ENCODE results near the gene GSTO1.

- TF ChIP-seq ZNF747 (tag by site-specific recombination; IDR thresholded peaks at IDR 0.05) (no peak), MZF1 (tag by site-specific recombination; IDR thresholded peaks at IDR 0.05; ENCODE audit: borderline replicate concordance) (no peak), ZSCAN4 (tag by site-specific recombination; IDR thresholded peaks at IDR 0.05) (no peak), CTCF (tag by site-specific recombination; IDR thresholded peaks at IDR 0.05) (no peak), ZNF777 (tag by site-specific recombination; IDR thresholded peaks at IDR 0.05; ENCODE audit: borderline replicate concordance) (no peak), ZBTB48 (tag by site-specific recombination; IDR thresholded peaks at IDR 0.05) (no peak), REST (tag by site-specific recombination; IDR thresholded peaks at IDR 0.05) (no peak), ZNF704 (tag by site-specific recombination; IDR thresholded peaks at IDR 0.05) (no peak), ZNF513 (tag by site-specific recombination; IDR thresholded peaks at IDR 0.05) (no peak), ZNF280D (tag by site-specific recombination; IDR thresholded peaks at IDR 0.05) (no peak), ZNF274 (IDR thresholded peaks at IDR 0.05; ENCODE audit: low read length) (no peak), ZNF274 (tag by site-specific recombination; IDR thresholded peaks at IDR 0.05; ENCODE audit: borderline replicate concordance) (no peak)
- TF ChIP-seq, protein P1, sequence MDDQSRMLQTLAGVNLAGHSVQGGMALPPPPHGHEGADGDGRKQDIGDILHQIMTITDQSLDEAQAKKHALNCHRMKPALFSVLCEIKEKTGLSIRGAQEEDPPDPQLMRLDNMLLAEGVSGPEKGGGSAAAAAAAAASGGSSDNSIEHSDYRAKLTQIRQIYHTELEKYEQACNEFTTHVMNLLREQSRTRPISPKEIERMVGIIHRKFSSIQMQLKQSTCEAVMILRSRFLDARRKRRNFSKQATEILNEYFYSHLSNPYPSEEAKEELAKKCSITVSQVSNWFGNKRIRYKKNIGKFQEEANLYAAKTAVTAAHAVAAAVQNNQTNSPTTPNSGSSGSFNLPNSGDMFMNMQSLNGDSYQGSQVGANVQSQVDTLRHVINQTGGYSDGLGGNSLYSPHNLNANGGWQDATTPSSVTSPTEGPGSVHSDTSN (CRISPR knock-in tag; IDR thresholded peaks at IDR 0.05) = no peak
Observed at GRCh38 chr10:104267721-104268404, 13.2 kb downstream of the GSTO1 start.
